Effector memory CD4-positive, alpha-beta T cell (primary cell): ENCODE results near the gene HADHA.

Source experiments
- DNase-seq, 3 donors: peaks; one replicate each; pipeline ENCODE4 v3.0.0-alpha.2; 2020
- H3K27ac ChIP-seq: 2 replicates; pipeline ENCODE4 v1.7.0; 2013; ENCODE audit warnings: mild to moderate bottlenecking, low read length, moderate library complexity; ENCODE audit not compliant: insufficient read depth, poor library complexity, severe bottlenecking
- H3K27me3 ChIP-seq: replicated peaks from 2 replicates; pipeline ENCODE4 v1.7.0; 2013; ENCODE audit warnings: mild to moderate bottlenecking, low read length; ENCODE audit not compliant: insufficient read depth, control insufficient read depth, poor library complexity, severe bottlenecking
- H3K36me3 ChIP-seq: 2 replicates; pipeline ENCODE4 v1.7.0; 2013; ENCODE audit warnings: mild to moderate bottlenecking, low read length, moderate library complexity; ENCODE audit not compliant: control insufficient read depth, insufficient read depth
- H3K4me1 ChIP-seq: 2 replicates; pipeline ENCODE4 v1.7.0; 2013; ENCODE audit warnings: low read length, mild to moderate bottlenecking; ENCODE audit not compliant: control insufficient read depth, insufficient read depth, poor library complexity, severe bottlenecking
- H3K4me3 ChIP-seq: 2 replicates; pipeline ENCODE4 v1.7.0; 2013; ENCODE audit warnings: low read length, low read depth, mild to moderate bottlenecking; ENCODE audit not compliant: insufficient read depth, poor library complexity, severe bottlenecking
- H3K9me3 ChIP-seq: 2 replicates; pipeline ENCODE4 v1.7.0; 2013; ENCODE audit warnings: mild to moderate bottlenecking, low read length, moderate library complexity; ENCODE audit not compliant: control insufficient read depth
- total RNA-seq, 3 donors: gene quantifications; one replicate each; lab custom pipeline; 2026; lab: John Stamatoyannopoulos, UW

The HADHA gene
- total RNA-seq: 103 to 138 (median 137) reads per million in 3 donors

GRCh38 chr2:26244309-26245230 is at the start of gene HADHA, which contains the start of gene HADHB:
TSS of gene HADHA (minus strand) at chr2:26244632. CDS start at chr2:26244596, 36 bp downstream.
TSS of gene HADHB (plus strand) at chr2:26244939. CDS start at chr2:26254255, 9,316 bp downstream.
- peak; percentile 62 to 78 (median 77) for DNase-seq
- peak within 1 kb of the TSS; percentile 99 for H3K4me3 ChIP-seq

GRCh38 chr2:26292646-26293045 is 48.2 kb upstream of the HADHA start:
- no peak overlapping the region for H3K27ac ChIP-seq

More at GRCh38 chr2:26244309-26245230, at the start of gene HADHA, which contains the start of gene HADHB:
- Histone ChIP-seq H3K27me3 (no peaks in the 10 kb centered on the region), H3K27ac (peak within 1 kb of the TSS; percentile 99), H3K4me1 (peaks cover 15% of the 10 kb centered on the region), H3K9me3 (no peaks in the 10 kb centered on the region), H3K36me3 (no peaks in the 10 kb centered on the region)

GRCh38 chr2:26290001-26290400 is 45.6 kb upstream of the HADHA start:
- peaks cover 5% of the 10 kb centered on the region for H3K36me3 ChIP-seq
- H3K27me3 ChIP-seq: no peaks in the 10 kb centered on the region
- no peak overlapping the region for H3K4me3 ChIP-seq
- H3K4me1 ChIP-seq: no peaks in the 10 kb centered on the region
- no peak for DNase-seq
- H3K9me3 ChIP-seq: no peaks in the 10 kb centered on the region
- H3K27ac ChIP-seq: no peak overlapping the region

More at GRCh38 chr2:26292646-26293045, 48.2 kb upstream of the HADHA start:
- H3K27me3 ChIP-seq: no peaks in the 10 kb centered on the region
- H3K9me3 ChIP-seq: no peaks in the 10 kb centered on the region
- DNase-seq: no peak
- H3K36me3 ChIP-seq: no peaks in the 10 kb centered on the region
- no peaks in the 10 kb centered on the region for H3K4me1 ChIP-seq
- H3K4me3 ChIP-seq: no peak overlapping the region

GRCh38 chr2:26285931-26286330 is 41.5 kb upstream of the HADHA start:
- peaks cover 35% of the 10 kb centered on the region for H3K36me3 ChIP-seq
- H3K27ac ChIP-seq: no peak overlapping the region
- H3K9me3 ChIP-seq: no peaks in the 10 kb centered on the region
- DNase-seq: no peak
- no peak overlapping the region for H3K4me3 ChIP-seq
- H3K4me1 ChIP-seq: no peaks in the 10 kb centered on the region
- H3K27me3 ChIP-seq: no peaks in the 10 kb centered on the region

GRCh38 chr2:26284132-26284531 is 39.7 kb upstream of the HADHA start:
- DNase-seq: no peak
- Histone ChIP-seq H3K27me3 (no peaks in the 10 kb centered on the region), H3K4me1 (no peaks in the 10 kb centered on the region), H3K27ac (no peak overlapping the region), H3K4me3 (no peak overlapping the region), H3K9me3 (no peaks in the 10 kb centered on the region), H3K36me3 (peaks cover 47% of the 10 kb centered on the region)

- no peaks in the 10 kb centered on the region for H3K27me3 ChIP-seq
- H3K4me3 ChIP-seq: no peak overlapping the region
- H3K27ac ChIP-seq: no peak overlapping the region
- peaks cover 52% of the 10 kb centered on the region for H3K36me3 ChIP-seq
- H3K9me3 ChIP-seq: no peaks in the 10 kb centered on the region
- no peak for DNase-seq
- no peaks in the 10 kb centered on the region for H3K4me1 ChIP-seq
Measured at GRCh38 chr2:26283606-26284005, 39.2 kb upstream of the HADHA start.

GRCh38 chr2:26281226-26281625 is 36.8 kb upstream of the HADHA start:
- H3K4me1 ChIP-seq: no peaks in the 10 kb centered on the region
- no peaks in the 10 kb centered on the region for H3K27me3 ChIP-seq
- DNase-seq: no peak
- H3K4me3 ChIP-seq: no peak overlapping the region
- H3K36me3 ChIP-seq: peaks cover 68% of the 10 kb centered on the region
- no peaks in the 10 kb centered on the region for H3K9me3 ChIP-seq
- no peak overlapping the region for H3K27ac ChIP-seq

GRCh38 chr2:26279886-26280285 is 35.5 kb upstream of the HADHA start:
- H3K36me3 ChIP-seq: peaks cover 67% of the 10 kb centered on the region
- H3K27me3 ChIP-seq: no peaks in the 10 kb centered on the region
- H3K4me1 ChIP-seq: no peaks in the 10 kb centered on the region
- DNase-seq: no peak
- no peaks in the 10 kb centered on the region for H3K9me3 ChIP-seq
- no peak overlapping the region for H3K27ac ChIP-seq
- no peak overlapping the region for H3K4me3 ChIP-seq

- Histone ChIP-seq H3K27ac (no peak overlapping the region), H3K27me3 (no peaks in the 10 kb centered on the region), H3K4me3 (no peak overlapping the region), H3K4me1 (no peaks in the 10 kb centered on the region), H3K36me3 (peaks cover 54% of the 10 kb centered on the region), H3K9me3 (no peaks in the 10 kb centered on the region)
- DNase-seq: no peak
Measured at GRCh38 chr2:26276484-26277227, 32.2 kb upstream of the HADHA start.
